HG02678 (cell line): Measurements from ENCODE around the gene WNK1.
"Not testable (repeated sequence)": the region's sequence is repeated elsewhere in the genome, so short reads cannot be mapped to it uniquely, and the experiment has no call there.

Experiments
- ATAC-seq: cut with Tn5 transposase; IDR thresholded peaks from one replicate; pipeline ENCODE4 v1.9.1; 2021; ENCODE audit warnings: mild to moderate bottlenecking, moderate library complexity; ENCODE audit not compliant: unreplicated experiment

Gene WNK1

GRCh38 chr12:777550-778047 is 25.2 kb downstream of the WNK1 start:
- no peak for ATAC-seq

- no peak for ATAC-seq
These were observed 26.2 kb downstream of the WNK1 start for GRCh38 chr12:778615-779014.

DNA sequence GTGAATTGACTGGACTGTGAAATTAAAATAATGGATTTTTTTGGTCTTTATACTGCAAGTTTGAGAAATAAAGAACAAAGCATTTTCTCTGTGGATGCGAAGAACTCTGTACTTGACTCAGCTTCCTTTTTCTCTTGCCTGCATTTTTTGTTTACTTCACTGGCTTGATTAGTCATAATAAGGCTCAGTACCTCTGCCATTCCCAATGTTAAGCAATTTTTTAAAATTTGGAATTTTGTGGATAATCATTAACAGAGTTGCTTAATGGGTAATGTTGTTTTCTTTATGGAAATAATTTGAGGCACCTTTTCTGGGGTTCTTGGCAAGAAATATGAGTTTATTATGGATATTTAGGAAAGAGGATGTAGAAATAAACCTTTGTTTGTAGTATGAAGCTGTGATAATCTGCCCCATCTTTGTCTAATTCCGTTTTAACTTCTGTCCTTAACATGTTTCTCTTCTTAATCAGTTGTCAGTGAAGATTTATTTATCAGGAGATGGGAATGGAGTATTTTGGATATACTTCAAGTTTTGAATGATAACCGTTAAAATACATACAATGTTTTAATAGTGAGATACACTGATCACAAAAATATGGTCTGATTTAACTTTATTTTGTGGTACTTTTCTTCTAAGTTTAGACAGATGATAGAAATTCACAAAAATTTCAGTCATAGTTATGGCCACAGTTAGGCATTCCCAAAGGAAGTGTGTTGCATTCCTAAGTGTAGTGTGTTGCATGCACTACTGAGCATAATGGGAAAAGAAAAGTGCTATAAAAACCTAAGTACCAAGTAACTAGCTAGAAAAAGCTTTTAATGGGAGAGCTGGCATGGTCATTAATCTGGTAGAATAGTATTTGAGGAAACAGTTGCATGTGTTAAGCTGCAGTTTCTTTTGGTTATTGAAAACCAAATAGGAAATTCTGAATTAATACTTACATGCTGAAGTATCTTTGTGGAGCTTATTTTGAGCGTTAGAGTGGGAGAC is 27.7 kb downstream of the WNK1 start:
- no peak for ATAC-seq

DNA sequence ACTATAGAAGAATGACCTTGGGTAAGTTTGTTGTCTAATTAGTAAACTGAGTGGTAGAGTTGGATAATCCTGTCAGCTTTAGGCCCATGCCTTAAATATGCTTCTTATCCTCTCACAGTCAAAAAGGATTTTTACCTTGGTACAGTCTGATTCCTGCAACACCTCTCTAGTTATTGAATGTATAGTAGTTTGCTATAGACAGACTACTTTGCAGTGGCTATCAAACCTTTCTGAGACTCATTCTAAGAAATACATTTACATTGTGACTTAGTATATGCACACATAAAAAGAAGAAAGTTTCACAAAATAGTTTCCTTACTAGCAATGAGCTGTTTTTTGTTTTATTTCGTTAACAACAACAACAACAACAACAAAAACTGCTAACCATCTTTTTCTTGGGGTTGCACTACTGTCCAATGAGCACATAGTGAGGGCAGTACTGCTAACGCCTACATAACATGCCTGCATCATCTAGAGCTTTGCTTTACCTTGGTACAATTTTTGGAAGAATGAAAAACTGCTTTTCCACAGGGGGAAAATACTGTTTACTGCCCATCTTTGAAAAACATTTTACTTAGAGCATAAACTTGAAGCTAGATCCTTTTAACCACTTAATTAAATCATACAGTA is 28.5 kb downstream of the WNK1 start:
- no peak for ATAC-seq

GRCh38 chr12:785706-786105 is 33.3 kb downstream of the WNK1 start:
- ATAC-seq, result no peak

DNA sequence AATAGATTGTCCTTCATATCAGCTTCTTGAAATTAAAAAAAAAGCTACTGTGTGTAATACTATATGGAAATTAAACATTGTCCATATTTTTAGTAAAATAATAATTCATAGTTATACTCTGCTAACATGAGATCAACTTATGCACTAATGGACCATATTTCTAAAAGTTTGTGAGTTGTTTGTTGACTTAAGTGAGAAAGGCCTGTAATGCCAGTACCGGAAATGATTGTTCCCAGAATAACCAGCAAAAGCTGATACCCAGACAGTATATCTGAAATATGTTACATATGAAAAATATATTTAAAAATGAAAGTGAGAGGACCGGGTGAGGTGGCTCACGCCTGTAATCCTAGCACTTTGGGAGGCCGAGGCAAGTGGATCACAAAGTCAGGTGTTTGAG is 35.9 kb downstream of the WNK1 start:
- no peak for ATAC-seq

- ATAC-seq, result not testable (repeated sequence)
These were observed 36.4 kb downstream of the WNK1 start for GRCh38 chr12:788762-789161.

DNA sequence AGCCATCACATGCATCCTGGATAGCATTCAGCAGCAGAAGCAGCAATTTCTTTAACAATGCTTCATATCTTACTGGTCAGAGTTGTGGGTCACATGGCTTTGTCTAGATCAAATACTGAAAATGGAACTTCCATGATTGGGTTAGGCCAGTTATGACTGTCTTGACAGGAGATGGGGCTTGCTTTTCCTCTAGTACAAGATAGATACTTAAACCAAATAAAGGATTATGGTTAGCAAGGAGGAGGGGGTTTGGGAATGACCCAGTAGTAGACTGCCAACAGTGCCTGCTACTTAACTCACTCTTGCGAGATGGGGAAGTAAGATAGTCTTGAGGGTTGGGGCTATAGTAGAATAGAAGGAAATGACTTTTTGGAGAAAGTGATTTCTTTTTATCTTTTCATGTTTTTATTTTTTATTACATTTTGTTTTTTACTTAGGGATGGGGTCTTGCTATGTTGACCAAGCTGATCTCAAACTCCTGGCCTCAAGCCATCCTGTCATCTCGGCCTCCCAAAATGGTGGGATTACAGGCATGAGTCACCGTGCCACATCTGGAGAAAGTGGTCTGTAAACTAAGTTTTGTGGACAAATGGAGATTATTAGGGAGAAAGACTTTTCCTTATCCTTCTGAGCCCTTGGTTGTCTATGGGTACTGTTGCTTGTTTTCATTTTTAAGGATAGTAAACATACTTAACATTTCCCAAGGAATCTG is 37.6 kb downstream of the WNK1 start:
- ATAC-seq, result no peak

DNA sequence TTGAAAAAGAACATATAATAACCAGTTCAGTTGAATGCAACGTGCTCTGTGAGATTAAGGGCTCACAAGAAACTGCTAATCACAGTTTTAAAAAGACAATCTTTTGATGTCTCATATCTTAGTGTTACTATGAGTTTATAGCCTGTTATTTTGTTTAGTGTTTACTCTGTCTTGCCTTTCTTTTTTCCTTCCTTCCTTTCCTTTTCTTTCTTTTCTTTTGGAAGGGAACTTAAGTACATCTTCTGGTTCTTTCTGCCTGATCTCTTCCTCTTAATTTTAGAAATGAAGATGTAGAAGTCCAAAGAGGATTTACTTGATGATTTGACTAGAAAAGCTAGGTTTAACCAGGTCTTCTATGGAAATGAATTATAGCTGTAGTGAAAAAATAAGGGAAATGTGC is 38.2 kb downstream of the WNK1 start:
- no peak for ATAC-seq

GRCh38 chr12:793037-793436 is 40.7 kb downstream of the WNK1 start:
- ATAC-seq, result no peak

- ATAC-seq, result no peak
These were observed 41.3 kb downstream of the WNK1 start for GRCh38 chr12:793711-794110.

DNA sequence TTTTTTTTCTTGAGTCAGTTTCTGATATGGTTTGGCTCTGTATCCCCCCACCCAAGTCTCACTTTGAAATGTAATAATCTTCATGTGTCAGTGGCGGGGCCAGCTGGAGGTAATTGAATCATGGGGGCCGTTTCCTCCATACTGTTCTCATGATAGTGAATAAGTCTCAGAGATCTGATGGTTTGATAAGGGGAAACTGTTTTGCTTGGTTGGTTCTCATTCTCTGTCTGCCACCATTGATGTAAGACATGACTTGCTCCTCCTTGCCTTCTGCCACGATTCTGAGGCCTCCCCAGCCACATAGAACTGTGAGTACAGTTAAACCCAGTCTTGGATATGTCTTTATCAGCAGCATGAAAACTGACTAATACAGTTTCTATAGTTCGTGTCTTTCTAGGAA is 42.9 kb downstream of the WNK1 start:
- ATAC-seq, result no peak

GRCh38 chr12:800401-800800 is 48.0 kb downstream of the WNK1 start:
- no peak for ATAC-seq

DNA sequence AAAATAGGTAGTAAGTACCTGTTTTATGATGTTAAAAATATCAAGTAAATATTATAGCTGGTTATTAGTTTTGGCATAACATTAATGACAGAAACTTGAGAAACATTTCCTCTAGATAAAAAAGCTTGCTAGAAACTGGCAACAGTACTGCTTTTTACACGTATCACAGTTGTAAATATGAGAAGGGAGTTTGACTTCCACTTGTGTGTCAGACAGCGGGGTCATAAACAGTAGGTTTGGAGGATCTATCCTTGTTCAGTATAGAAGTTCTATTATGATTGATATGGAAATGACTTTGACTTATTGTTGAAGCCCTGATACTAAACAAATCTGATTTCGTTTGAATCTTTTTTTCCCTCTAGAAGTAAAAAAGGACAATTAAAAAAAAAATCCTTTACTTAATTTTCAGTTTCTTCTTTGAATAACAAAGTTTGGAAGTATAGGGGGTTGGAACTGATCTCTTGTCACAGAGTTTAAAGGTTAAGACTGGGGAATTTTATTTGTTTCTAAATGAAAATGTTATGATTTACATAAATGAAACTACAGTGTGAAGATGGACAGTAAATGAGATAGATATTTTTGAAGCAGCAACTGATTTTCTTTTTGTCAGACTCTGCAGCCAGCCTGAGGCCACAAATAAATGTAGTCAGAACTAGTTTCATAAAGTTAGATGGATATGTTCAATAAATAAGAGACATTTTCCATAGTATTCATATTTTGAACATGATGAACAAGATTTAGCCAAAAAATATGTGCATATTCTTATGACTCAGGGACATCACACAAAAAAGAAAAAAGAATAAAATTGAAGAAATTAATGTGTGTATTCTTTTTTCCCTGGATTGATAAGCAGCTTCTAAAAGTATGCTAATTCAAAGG is 50.1 kb downstream of the WNK1 start:
- ATAC-seq, result no peak

DNA sequence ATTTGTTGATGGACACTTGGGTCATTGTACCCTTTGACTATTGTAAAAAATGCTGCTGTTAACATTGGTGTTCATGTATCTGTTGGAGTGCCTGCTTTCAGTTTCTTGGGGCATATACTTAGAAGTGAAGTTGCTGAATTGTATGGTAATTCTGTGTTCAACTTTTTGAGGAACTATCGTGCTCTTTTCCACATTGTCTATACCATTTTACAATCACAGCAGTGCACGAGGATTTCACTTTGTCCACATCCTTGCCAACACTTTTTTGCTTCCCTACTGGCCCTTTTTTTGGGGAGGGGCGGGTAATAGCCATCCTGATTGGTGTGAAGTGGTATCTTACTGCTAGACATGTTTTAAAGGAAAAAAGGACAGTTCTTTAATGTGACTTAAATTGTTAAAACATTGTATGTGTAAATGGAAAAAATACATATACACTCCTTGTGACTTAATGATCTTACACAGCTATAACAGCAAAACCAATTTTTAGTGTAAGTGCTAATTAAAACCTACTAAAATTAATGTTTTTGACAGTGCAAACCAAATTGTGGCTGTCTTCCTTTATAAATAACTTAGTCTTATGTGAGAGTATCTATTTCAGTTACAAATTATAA is 52.7 kb downstream of the WNK1 start:
- ATAC-seq, result no peak

GRCh38 chr12:806200-806791 is 53.9 kb downstream of the WNK1 start:
- no peak for ATAC-seq

- no peak for ATAC-seq
These were observed 54.8 kb downstream of the WNK1 start for GRCh38 chr12:807041-807735.

- ATAC-seq, result no peak
These were observed 57.7 kb downstream of the WNK1 start for GRCh38 chr12:810116-810515.
